Stimulated activated naive CD4-positive, alpha-beta T cell treated with Interleukin-2 at 50 U/mL for 16 hours (primary cell): ENCODE data around the gene ATP6V1G3.
"Not testable (repeated sequence)": the region's sequence is repeated elsewhere in the genome, so short reads cannot be mapped to it uniquely, and the experiment has no call there.

Experiments used
- DNase-seq: peaks from one replicate; lab custom pipeline; 2025; lab: John Stamatoyannopoulos, UW

Gene ATP6V1G3

GRCh38 chr1:198542632-198543031 lies 2.2 kb upstream of the ATP6V1G3 start:
- DNase-seq = no peak

DNA sequence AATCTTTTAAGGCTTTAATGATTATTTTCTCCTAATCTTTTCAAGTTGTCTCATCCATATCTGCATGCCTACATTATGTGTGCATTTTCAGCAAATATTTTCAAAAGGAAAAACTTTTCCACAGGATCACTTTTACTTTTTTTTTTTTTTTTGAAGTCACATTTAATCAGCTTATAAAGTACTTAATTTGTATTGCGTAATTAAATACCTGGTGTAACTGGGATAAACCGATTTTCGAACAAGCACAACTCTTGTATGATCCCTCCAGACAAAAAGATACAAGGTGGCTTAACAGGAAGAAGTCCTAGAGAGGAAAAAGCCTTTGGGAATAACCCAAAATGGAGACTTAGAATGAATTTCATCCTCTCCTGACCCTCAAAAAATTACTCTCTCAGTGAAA lies 1.3 kb upstream of the ATP6V1G3 start:
- DNase-seq = no peak

DNA sequence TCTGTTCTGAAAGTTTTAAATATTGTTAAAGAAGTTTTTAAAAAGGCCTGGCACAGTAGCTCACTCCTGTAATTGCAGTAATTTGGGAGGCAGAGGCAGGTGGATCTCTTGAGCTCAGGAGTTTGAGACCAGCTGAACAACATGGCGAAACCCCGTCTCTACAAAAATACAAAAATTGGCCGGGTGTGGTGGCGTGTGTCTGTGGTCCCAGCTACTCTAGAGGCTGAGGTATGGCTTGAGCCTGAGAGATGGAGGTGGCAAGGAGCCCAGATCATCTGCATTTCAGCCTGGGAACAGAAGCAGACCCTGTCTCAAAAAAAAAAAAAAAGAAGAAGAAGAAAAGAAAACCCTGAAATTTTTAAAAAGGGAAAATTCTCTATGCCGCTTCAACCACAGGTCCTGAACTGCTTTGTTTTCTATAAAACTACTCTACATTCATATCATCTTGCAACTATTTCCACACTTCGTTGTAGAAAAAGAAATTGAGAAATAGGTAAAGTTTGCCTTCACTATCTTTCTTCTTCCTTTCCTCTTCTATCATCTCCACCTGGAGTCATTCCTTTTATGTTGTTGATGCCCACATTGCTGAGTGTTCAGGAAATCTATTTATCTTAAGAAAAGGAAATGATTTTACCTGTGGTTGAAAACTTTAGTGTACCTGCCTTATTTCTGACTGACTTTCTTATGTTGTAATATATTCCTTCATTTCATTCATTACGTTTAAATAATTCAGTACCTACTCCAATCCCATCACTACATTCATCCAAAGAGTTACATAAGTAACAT lies 1.7 kb downstream of the ATP6V1G3 start:
- no peak for DNase-seq

DNA sequence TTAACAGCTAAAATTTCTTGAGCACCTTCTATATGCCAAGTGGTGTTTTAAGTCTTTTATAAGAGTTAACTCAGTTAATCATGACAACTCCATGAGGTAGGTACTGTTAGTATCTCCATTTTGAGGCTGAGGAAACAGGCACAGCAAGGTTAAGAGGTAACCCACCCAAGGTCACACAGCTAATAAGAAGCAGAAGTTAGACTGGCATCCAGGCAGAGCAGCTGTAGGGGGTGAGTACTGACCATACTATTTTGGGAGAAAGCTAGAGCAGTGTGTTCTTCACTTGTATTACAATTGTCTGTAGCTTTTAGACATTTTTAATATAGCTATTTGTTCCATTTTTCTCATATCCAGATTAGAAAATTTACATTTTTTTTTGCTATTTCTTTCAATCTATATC lies 4.8 kb downstream of the ATP6V1G3 start:
- no peak for DNase-seq

DNA sequence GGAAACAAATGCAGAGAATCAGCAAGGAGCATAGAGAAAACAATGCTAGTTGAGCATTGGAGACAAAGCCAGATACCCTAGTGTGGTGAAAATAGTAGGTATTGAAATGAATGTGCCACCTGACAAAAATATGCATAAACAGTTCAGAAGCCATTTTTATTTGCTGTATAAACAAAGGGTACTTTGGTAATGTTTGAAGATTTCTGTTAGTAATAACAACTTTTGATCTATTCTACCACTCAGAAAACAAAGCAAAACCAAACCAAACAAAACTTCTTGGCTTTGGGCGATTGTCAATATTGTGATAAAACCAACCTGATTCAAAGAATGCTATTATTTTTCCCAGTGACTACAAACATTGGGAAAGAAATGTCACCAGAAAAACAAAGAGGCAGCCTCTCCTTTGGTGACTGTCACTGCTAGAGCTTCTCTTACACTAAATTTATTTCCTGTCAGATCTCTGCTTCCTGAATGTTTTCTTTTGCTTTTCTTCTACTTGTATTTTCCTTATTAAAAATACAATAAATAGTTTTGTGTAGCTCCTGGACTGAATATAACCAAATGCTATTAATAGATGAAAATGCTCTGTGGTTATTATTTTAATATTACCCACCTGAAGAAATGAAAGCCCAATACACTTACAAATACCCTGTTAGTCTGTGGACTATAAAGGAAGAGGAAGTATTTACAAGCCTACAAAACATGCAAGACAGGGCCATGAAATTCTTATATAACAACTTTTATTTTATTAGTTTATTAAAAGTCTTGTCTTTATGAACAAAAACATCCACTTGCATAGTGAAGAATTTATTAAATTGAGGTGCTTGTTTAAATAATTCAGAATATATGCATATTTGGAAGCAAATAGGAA lies 5.7 kb downstream of the ATP6V1G3 start:
- no peak for DNase-seq

GRCh38 chr1:198531891-198532290 lies 8.6 kb downstream of the ATP6V1G3 start:
- DNase-seq = no peak

DNA sequence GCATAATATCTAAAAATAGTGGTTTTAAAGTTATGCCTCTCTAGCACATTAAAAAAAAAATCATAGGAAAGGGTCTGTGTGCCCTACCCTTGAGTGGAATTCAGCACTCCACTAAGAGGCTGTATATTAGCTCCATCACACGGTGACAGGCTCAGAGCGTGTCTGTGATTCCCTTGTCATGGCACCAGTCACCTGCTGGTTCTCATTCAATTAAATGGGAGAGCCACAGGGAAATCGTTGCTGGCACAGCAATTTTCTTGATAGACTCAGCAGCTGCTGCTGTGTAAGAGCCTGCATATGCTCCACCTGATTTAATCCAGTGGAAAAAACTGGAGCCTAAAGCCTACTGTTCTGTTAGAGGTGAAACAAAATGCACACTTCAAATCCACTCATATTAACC lies 9.5 kb downstream of the ATP6V1G3 start:
- no peak for DNase-seq

GRCh38 chr1:198529414-198529813 lies 11.1 kb downstream of the ATP6V1G3 start:
- no peak for DNase-seq

DNA sequence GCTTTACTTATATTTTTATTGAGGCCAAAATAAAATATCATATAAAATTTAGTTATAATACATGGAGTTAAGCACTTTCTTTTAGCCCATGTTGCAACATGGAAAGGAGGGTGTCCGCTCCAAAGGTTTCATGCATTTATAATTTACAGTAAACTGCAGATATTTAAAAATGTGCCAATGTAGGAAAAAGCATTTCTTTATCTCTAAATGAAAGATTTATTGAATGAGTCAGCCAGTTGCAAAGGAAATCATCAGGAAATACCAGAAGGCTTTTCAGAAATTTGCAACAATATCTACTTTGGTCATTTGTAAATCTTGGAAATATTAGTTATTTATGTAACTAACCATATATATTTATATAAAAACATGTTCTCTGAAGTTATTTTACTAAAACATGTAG lies 12.1 kb downstream of the ATP6V1G3 start:
- DNase-seq = no peak

DNA sequence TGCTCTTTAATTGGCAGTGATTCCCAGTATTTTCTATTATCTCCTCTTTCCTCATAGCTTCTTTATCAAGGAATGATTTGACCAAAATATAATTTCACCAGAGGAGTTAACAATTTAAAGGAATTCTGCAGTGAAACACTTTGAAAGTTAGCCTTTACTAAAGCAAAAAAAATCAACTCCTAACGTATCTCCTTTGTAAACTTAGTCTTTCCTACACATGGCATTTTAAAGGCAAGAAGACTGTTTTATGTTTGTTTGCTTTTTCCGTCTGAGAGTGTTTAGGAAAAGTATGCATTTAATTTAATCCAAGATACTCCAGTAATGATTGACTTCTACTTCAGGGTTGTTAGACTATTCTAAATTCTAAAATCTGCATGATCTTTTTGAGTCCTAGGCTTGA lies 15.9 kb downstream of the ATP6V1G3 start:
- DNase-seq = no peak

DNA sequence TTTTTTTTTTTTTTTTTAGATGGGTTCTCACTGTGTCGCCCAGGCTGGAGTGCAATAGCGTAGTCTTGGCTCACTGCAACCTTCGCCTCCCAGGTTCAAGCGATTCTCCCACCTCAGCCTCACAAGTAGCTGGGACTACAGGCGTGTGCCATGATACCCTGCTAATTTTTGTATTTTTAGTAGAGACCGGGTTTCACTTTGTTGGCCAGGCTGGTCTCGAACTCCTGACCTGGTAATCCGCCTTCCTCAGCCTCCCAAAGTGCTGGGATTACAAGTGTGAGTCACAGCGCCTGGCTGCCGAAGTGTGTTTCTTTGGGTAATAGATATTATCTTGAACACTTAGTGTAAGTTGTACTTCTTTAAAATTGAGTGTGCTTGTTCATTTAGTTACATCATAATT lies 16.4 kb downstream of the ATP6V1G3 start:
- not testable (repeated sequence) for DNase-seq

GRCh38 chr1:198523182-198523950 lies 17.1 kb downstream of the ATP6V1G3 start:
- DNase-seq = no peak

- no peak for DNase-seq
Measured at GRCh38 chr1:198520524-198521254, 19.8 kb downstream of the ATP6V1G3 start.

- no peak for DNase-seq
Measured at GRCh38 chr1:198519639-198520501, 20.6 kb downstream of the ATP6V1G3 start.

- DNase-seq = no peak
Measured at GRCh38 chr1:198517623-198518199, 22.8 kb downstream of the ATP6V1G3 start.

GRCh38 chr1:198500096-198500495 lies 40.4 kb downstream of the ATP6V1G3 start:
- DNase-seq = no peak

DNA sequence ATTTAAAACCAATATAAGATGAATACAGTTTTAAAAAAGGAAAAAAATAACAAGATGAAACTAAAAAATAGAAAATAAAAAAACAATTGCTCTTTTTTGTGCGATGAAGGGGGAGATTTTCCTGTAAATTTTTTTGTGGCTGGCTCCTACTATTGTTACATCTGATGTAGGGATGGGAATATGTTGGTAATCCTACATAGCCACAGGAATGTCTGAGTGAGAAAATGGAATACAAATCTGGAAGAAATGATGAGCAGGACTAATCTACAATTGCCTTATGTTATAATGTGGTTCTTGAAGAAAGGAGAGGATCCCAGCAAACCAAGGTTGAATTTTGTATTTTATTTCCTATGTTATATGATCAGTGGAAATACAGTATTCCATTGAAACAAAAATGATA lies 40.9 kb downstream of the ATP6V1G3 start:
- DNase-seq = no peak

GRCh38 chr1:198498881-198499280 lies 41.6 kb downstream of the ATP6V1G3 start:
- no peak for DNase-seq

DNA sequence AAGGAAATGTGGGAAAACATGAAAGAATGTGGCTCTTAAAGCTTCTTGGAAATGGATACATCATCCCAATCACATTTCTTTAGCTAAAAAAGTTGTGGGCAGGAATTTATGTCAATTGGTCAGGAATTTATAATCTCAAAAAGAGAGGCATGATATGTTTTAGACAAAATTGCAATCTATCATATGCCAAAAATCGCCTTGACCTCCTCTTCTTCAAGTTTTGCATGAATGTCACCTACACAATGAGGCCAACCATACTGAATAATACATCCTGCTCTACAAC lies 42.4 kb downstream of the ATP6V1G3 start:
- DNase-seq = no peak

DNA sequence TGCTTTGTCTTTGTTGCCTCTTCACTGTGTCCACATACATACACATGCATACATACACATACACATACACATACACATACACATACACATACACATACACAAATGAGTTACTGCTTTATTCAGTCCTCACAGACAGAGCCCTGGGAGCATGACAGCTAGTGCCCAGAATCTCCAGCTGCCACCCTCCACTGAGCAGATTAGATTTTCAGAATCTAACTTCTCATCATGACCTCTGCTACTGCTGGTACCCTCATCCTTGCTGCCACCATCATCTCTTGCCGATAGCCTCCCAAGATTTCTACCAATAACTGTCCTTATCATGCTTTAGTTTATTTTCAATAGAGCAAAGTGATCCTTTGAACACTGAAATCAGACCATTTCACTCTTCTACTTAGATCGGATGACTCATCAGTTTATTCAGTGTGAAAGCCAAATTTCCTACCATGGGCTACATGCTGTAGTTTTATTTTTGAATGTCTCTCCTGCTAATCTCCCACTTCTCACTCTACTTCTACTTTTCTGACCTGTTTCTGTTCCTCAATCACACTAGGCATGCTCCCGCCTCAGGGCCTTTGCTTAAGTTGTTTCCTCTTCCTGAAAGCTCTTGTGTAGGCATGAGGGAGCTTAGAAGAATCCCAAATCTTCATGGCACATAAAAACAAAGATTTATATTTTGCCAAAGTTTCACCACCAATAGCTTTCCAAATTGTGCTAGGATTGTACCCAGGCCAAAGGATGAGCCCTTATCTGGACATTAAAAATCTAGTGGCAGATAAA lies 43.0 kb downstream of the ATP6V1G3 start:
- DNase-seq = no peak
